Epithelial cell of prostate (primary cell): ENCODE data around the gene SLC38A10.
"Not testable (repeated sequence)": the region's sequence is repeated elsewhere in the genome, so short reads cannot be mapped to it uniquely, and the experiment has no call there.

Experiments used
- DNase-seq: peaks from one replicate; pipeline ENCODE4 v3.0.0-alpha.2; 2011; ENCODE audit warnings: low read depth, low spot score
- H3K27ac ChIP-seq: fragments of 450-650 bp; 2 replicates; pipeline ENCODE4 v1.5.1; 2017; ENCODE audit warnings: mild to moderate bottlenecking

Gene SLC38A10

GRCh38 chr17:81314398-81315081 lies 19.4 kb upstream of the SLC38A10 start:
- no peak for DNase-seq
- H3K27ac ChIP-seq: no peak overlapping the region

GRCh38 chr17:81313776-81314397 lies 18.8 kb upstream of the SLC38A10 start:
- H3K27ac ChIP-seq: no peak overlapping the region

DNA sequence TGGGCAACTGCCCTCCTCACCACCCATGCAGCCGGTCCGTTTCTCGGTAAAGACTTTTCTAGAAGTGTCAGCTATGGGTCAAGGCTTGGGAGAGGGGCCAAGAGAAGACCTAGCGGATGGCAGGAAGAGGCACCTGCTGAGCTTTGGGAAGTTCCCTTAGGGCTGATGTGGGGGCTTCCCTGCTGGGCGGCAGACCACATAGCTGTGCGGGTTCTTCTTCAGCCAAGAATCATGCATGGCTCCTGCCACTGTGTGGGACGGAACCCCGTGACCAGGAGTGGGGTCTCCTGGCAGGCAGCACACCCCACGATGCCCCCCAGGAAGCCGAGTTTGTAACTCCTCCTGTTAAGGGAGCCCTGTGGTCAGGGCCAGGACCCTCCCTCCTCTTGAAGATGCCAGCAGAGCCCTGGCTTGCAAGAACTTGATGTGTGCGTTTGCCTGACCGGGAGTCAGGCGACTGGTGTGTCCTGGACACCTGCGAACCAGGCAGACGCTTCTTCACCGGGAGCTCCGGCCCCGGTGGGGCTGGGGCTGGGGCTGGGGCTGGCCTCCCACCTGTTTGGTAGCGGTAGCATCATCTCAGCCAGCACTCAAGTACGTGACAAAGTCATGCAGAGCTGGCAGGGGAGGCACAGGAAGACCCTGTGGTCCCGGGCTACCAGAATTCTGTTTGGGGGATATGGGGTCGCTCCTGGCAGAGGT lies 17.7 kb upstream of the SLC38A10 start:
- no peak for DNase-seq
- H3K27ac ChIP-seq: no peak overlapping the region

More at GRCh38 chr17:81313776-81314397, 18.8 kb upstream of the SLC38A10 start:
- no peak for DNase-seq

GRCh38 chr17:81311946-81312345 lies 16.8 kb upstream of the SLC38A10 start:
- H3K27ac ChIP-seq: no peak overlapping the region
- no peak for DNase-seq

DNA sequence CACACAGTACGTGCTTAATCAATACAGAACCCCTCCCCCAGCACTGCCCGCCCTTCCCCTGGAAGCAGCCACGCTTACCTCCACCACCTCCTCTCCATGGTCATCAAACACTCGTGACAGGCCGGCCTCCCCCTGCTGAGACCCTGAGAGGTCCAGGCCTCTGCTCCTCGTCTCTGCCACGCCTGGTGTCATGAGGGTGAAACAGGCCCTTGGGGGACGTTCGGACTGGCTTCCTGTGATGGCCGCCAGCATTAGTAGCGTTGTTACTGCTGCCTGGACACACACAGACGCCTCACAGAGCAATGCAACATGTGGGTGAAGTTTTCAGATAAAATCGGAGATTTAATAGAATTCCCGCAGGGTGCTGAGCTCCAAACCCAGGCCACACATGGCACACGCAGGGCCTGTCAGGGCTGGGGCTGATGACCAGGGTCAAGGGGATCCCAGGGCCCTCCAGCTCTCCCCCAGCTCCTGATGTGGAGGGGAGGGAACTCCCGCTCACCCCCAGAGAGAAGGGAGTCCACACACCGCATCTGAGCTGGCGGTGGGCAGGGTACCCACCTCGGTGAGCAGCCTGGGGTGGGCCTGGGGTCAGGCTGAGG lies 15.9 kb upstream of the SLC38A10 start:
- H3K27ac ChIP-seq: no peak overlapping the region
- no peak for DNase-seq

DNA sequence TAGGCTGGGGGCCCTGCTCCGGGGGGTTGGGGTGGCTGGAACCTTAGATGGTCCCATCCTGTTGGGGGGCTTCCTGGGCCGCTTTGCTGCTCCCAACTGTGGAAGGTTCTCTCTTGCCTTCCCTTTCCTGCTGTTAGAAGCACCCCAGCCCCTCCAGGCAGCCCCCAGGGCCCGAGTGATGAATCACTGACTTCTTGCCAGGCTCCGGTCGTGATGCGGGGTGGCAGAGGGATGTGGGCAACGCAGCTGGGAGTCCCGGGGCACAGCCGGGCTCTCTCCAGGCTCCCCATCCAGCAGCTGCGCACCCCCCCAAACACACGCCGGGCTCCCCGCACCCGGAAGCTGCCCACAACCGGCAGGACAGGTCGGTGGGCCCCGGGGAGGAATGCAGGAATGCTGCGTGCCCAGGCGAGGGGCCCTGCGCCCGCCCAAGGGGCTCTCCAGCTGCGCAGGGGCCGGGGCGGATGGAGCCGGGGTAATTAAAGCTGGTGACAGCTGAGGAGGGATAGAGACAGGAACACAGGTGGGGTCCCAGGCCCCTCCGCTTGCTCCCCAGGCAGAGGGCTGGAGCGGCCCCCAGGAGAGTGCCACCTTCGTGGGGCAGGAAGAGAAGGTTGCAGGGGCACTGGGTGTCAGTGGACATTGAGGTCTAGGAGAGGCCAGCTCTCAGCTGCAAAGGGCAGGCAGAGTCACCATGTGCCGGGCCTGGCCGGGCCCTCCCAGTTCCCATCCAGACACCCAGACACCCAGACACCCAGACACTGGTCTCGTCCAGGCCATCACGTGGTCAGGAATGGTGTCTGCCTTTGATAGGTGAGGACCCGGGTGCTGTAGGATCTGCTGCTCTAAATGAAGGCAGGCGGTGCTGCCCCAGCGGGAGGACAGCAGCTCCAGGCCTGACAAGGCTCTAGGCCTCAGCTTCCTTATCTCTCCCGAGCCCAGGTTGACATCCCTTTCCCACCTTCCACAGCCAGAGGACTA lies 15.0 kb upstream of the SLC38A10 start:
- no peak for DNase-seq
- no peak overlapping the region for H3K27ac ChIP-seq

- no peak overlapping the region for H3K27ac ChIP-seq
Measured at GRCh38 chr17:81309140-81309858, 14.2 kb upstream of the SLC38A10 start.

GRCh38 chr17:81308784-81309139 lies 13.7 kb upstream of the SLC38A10 start:
- not testable (repeated sequence) for H3K27ac ChIP-seq, DNase-seq

More at GRCh38 chr17:81309140-81309858, 14.2 kb upstream of the SLC38A10 start:
- no peak for DNase-seq

GRCh38 chr17:81307636-81308560 lies 12.8 kb upstream of the SLC38A10 start:
- no peak overlapping the region for H3K27ac ChIP-seq
- DNase-seq: no peak

- no peak overlapping the region for H3K27ac ChIP-seq
- DNase-seq: no peak
Measured at GRCh38 chr17:81306898-81307510, 11.9 kb upstream of the SLC38A10 start.

DNA sequence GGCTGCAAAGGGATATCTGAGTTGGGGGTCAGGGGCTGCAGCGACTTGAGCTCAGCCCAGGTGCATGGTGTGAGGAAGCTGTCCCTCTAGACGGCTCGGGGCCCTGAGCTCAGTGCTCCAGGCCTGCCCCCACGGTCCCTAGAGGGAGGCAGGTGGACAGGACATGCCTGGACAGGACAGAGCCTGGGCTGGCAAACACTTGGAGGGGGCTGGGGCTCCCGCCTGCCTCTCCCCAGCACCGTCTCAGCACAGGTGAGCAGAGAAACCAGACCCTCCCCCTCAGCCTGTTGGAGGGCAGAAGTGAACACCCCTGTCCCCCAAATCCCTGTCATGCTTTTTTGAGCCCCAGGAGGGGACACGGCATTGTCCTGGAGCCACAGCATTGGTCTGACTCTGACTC lies 11.4 kb upstream of the SLC38A10 start:
- H3K27ac ChIP-seq: no peak overlapping the region
- DNase-seq: no peak

GRCh38 chr17:81305051-81305630 lies 10.0 kb upstream of the SLC38A10 start:
- no peak overlapping the region for H3K27ac ChIP-seq
- DNase-seq: no peak

GRCh38 chr17:81304196-81305015 lies 9.3 kb upstream of the SLC38A10 start:
- H3K27ac ChIP-seq: no peak overlapping the region
- no peak for DNase-seq

GRCh38 chr17:81303385-81303784 lies 8.3 kb upstream of the SLC38A10 start:
- DNase-seq: no peak
- no peak overlapping the region for H3K27ac ChIP-seq

DNA sequence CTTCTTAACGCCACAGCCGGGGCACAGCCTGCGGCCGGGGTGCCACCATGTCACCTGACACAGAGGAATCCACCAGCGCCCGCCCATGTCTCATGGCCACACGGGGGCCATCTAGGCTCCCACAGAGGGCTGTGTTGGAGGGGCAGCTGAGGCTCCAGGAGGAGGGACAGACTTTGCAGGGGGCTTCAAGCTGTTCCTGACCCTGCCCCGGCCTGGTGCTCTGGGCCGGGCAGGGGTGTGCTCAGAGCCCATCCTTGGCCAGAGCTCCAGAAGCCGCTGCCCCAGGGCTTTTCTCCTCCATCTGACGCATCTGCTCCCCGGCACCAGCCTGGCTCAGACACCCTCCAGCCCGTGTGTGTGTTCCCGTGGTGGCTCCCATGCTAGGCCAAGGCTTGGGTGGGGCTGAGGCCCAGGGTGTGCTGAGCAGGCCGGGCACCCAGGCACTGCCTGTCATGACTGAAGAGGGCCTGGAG lies 7.8 kb upstream of the SLC38A10 start:
- H3K27ac ChIP-seq: no peak overlapping the region
- no peak for DNase-seq

DNA sequence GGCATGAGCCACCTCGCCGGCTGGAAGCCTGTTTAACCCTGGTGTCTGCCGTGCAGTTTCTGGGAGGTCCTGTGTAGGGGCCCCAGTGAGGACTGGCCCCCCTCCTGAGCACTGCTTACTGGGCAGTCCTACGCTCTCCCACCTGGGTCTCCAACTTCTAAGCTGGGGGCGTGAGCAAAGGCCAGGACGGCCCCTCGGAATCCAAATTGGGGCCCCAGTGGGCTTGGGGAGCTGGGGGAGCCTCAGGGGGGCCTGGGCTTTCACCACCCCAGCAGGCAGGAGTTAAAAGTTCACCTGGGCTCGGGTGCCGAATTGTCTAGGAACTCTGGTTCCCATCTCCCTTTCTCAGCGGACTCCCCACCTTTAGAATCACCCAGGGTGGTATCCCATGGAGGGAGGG lies 7.2 kb upstream of the SLC38A10 start:
- no peak overlapping the region for H3K27ac ChIP-seq
- no peak for DNase-seq
